ENCODE data around the gene SKI.
"Not testable (repeated sequence)": the region's sequence is repeated elsewhere in the genome, so short reads cannot be mapped to it uniquely, and the experiment has no call there.

Gene SKI

DNA sequence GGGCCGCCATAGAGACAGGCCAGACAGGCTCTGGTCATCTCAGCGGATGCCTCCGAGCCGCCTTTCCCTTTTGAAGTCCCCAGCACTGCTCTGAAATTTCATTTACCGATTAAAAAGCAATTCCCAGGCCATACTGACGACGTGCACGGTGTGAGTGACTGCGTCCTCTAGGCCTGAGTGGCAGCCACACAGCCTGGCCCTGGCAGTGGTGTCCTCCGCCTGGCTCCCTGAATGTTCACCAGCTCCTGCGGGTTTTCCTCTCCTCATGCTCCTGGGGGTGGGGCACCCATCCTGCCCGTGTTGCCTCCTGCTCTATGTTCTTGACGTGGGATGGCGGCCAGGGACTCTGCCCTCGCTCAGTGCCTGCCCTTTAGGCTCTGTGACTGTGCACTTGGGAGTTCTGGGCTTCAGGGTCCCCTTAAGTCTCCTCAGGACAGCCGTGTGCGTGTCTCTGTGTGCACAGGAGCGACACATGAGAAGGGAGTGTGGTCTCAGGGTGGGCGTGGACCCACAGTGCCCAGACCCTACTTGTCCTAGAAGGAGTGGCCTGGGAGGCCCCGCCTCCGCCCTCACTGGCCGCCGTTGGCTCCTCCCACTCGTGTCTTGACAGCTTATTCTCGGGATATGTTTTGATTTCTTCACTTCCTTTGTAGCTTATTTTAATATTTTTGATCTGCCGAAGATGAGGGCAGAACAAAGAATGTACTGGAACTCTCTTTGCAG lies 3.6 kb downstream of the SKI start:
- DNase-seq = peak; percentile 92

DNA sequence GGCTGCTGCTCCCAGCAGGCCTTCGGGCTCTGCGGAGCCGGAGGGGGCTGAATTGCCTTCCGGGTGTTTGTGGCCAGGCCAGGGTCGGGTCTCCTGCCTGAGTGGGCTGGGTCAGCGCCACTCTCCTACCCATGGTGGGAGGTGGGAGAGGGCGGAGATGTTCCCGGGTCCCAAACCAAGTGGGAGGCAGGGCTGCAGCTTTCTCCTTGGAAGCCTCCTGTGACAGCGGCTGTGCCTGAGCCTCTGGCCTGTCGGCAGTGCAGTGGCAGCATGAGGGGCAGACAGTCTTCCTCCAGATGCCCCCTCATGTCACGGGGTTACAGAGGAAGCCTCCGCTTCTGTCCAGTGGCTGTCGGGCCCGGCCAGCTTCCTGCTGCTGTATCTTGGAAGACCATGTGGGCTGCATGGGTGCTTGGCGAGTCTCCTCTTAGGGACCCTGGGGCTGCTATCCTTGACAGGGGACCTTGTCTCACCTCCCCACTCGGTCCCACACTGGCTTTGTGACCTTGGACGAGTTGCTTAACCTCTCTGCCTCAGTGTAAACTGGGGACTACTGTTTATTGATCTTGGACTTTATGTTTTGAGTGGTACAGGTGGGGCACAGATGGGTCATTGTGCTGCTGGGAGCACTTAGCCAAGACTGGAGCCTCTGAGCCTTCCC lies 4.3 kb downstream of the SKI start:
- no peak for DNase-seq

DNA sequence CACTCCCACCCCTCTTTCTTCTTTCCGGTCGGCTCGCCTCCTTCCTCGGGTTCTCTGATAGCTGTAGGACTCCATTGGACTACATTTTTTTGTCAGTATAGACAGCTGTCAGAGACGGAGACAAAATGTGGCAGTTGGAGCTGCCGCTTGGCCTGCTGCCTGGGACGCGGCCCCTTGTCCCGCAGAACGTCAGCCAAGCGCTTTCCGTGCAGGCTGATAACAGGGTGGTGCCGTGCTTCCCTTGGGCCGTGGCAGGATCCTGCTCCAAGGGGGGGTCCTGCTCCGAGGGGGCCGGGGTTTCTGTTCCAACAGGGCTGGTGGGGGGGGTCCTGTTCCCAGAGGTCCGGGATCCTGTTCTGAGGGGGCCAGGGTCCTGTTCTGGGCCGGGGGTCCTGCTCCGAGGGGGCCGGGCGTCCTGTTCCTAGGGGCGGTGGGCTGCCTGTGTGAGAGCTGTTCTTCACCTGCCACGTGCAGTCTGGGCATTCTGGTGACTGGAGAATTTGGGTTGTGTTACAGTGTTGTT lies 4.9 kb downstream of the SKI start:
- no peak for DNase-seq

DNA sequence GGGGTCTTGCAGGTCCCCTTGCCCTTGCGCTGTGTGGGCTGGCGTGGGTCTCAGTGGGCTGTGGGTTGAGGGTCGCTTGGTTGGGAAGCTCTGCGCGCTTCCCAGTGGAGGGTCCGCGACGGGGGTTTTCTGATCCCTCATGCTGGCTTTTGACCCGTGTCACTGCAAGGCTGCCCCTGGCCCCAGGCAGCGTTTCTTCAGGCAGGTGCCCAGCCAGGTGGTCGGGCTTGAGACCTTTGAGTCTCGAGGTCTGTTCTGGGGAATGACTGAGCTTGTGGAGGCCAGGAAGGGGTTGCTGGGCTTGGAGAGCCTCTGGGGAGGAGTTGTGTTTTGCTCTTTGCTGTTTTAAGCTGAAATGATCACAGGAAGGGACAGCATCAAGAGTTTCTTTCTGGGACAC lies 5.3 kb downstream of the SKI start:
- no peak for DNase-seq

DNA sequence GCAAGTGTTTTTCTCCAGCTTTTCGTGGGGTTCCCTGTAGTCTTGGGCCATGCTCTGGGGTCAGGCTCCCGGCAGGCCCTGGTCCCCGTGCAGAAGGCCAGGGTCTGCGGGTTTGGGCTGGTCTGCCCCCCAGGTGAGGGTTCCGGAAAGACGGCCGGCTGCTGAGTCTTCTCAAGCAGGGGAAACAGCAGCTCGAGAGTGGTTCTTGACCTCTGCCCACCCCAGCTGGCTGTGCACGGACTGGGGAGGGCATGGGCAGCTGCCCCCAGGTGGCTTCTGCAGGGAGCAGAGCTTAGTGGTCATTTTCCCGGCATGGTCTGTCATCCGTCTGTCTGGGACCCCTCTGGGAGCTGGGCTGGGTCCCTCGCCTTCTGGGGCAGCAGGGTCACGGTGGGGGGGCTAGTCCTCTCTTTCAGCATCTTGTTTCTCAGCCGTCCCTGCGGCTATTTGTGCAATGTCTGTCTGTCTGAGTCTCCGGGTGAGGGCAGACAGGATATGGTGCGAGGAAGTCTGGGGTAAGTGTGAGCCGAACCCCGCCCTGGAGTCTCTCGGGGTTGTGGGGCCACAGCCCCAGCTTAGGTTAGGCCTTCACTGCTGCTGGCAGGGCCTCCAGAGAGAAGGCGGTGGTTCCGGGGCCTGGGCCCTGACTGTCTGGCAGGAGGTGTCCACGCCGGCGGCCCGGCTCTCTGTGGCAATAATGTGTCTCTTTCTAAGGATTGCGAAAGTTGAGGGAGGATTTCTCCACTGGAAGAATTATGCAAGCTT lies 6.1 kb downstream of the SKI start:
- DNase-seq = peak; percentile 87

DNA sequence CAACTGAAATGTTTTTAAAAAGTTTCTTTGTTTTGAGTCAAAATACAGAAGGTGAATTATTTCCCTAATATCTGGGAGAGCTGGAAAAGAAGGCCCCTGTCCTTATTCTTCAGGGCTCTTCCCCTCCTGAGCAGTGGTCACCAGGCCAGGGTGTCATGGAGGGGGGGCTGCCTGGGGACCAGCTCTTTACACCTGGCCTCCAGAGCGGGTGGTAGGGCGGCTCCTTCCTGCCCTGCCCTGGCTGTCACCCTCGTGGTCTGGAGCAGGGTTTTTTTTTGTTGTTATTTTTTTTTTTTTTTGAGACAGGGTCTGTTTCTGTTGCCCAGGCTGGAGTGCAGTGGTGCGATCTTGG lies 6.6 kb downstream of the SKI start:
- peak; percentile 78 for DNase-seq

DNA sequence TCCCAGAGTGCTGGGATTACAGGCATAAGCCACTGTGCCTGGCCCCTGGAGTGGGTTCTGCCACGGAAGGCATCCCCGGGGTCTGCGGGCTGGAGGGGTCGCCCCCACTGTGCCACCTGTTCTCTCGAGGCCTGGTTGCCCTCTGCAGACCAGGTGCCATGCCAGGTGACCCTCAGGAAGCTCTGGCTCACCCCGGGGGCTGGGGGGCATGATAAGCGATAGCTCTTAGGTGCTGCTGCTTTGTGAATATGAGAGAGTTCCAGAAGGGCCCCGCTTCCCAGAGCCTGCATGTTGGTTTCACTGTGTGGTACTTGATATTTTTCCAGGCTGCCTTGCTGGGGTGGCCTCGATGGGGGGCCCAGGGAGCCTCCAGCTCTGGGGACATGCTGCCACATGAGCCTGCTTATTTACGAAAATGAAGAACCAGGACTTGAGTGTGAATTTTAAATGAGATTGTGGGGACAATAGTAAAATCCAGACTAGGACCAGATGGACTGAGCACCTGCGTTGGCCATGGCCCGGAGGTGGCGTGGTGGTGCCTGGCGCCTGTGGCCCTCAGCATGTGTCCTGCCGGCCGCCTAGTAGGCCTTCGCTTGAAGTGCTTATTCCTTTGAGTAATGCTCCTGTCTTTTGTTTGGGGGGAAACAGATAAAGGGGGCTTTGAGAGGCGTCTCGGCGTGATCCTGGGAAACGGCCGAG lies 7.3 kb downstream of the SKI start:
- no peak for DNase-seq

DNA sequence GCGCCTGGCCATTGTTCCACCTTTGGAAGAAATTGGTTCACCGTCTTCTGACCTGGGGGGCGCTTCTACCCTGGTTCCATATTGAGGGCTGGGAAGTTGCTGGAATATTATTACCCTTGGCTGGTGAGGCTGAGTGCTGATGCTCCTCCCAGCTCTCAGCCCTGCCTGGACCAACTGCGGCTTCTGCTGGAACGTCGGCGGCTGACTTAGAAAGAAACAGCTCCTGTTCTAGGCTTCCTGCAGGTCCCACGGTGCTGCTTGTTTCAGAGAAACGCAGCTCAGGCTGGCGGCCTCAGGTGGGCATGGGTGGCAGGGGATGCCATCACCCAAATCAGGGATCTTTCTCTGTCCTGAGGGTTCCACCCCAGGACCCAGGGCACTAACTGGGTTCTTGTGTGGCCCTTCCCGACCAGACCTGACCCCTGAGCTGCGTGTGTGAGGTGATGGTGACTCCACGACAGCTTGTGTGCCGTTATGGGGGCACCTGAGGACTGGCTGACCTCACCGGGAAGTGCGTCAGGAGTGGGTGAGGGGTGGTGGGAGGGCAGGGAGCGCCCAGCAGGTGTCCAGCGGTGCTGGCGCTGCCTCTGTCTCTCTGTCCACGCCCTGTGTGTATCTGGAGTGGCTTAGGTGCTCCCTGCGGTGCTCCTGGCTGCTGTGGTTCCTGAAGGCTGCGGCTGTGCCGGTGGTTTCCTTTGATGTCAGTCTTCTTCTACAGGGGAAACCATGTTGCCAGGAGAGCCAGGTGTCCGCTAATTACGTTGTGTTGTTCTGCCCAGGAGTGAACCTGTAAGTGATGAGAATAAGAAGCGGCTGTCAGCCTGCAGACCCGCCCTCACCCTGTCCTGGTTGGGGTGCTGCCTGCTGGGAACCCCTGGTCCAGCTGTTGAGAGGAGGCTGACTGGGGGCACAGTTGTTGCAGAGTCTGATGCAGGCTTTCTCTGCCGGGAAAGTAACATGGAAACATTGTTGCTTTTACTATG lies 8.9 kb downstream of the SKI start:
- DNase-seq = peak; percentile 82

DNA sequence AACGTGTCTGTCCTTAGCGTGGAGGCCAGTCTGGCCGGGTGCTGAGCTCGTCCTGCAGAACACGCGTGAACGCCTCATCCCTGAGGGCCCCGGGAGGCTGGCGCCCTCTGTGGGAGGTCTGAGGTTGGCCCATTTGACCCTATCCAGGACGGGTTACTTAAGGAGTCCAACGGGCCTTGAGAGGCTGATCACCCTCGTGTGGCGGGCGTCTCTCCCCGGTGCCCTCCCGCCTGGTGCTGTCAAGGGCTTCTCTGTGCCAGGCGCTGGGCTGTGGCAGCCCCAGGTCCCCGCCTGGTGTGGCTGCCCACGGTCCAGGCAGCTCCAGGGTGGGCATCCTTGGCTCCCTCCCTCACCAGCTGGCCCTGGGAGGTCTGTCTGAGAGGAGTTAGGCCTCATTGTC lies 9.7 kb downstream of the SKI start:
- no peak for DNase-seq

DNA sequence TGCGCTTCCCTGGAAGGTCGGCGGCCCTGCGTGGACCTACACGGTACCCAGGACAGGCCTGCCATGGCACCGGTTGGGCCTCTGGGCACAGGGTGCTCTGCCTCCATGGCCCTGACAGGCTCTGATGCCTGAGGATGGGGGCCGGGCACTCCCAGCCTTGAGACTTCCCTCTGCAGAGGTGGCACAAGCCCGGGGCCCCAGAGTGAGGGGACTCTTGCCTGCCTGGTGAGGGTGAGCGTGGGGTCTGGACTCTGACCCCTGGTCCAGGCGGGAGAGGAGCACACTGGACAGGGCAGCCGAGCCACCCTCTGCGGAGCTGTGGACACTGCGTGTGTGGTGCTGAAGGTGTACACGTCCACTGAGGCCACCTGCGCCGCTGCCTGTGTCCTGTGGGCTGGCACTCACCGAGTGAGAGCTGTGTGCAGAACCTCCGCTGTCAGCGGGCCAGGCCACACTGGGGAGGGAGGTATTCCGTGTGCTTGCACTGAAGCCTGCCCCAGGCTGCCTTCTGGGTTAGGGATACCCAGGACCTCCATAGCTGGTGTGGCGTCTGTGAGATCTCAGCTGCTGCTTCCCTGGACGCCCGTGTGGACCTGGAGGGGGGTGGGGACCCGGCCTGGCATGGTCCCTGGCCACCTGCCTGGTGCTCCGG lies 10.4 kb downstream of the SKI start:
- DNase-seq = no peak

DNA sequence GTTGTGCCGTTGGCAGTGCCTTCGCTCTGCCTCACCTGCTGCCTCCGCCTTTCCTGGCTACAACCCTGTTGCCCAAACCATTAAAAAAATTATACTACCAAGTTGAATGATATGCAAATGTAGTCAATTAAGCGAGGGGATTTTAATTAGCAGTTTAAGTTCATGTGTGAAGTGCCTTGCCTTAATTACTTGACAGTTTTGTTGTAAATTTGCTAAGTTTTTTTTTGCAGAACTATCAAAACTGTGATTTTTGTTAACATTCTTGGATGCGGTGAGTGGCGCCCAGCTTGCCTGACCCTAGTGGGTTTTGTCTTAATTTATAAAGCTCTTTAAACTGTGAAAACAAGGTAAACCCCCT lies 10.9 kb downstream of the SKI start:
- no peak for DNase-seq

DNA sequence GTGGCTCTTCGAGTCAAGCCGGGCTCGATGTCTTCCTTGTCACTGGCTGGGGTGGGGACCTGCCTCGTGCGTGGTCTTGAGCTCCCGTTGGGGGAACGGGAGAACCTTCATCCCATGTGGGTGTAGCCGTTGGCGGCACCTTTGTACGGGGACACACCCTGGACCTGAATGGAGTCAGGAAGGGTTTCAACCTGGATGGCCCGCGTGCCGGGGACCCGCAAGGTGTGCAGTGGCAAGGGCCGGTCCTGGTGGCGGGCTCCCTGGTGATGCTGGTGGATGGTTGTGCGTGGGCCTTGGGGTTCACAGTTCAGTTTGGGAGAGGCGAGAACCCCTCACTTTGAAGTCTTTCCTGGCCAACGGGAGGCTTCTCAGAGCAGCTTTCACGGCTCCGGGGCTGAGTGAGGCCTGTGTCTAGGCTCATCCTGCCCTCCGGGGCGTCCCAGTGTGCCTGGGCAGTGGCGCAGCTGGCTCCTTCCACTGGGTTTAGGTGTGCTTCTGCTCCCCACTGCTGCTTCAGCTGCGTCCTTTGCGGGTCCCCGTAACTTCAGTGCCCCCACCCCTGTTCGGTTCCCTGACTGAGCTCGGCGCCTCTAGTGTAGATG lies 11.4 kb downstream of the SKI start:
- peak; percentile 62 for DNase-seq

DNA sequence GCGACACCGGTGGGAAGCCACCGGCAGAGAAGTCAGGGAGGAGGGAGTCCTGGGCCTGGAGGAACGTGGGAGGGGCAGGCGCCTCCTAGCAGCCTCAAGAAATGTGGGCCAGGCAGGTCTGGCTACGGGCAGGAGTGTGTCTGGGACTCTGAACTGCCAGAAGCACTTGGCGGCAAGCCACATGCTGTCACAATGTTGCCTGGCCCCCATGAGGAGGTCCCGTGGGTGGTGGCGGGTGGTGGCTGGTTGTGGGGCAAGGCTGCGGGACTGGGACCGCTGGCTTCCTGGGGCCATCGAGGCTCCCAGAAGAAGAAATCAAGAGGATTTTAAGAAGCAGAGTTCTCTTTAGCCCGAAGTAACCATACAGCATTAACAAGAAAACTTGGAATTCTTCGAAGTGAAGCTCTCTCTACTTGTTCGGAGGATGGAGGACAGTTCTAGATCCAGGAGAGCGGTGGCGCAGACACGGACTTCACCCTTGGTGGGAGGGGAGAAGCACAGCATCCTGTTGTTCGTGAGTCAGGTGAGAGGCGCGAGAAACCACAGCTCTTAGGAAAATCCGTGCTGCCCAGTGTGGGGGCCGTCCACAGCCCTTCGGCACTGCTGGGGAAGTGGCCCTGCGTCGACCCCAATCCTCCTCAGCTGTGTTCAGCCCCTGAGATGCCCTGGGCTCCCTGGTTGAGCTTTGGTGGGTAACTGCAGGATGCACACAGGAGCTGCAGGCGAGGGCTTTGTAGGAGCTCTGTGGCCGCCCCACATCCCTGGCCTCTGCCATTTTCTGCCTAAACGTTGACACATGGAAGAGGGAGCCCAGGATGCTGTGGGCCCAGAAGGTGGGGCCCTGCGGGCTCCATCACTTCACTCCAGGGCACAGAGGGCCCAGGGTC lies 12.4 kb downstream of the SKI start:
- peak; percentile 70 for DNase-seq

DNA sequence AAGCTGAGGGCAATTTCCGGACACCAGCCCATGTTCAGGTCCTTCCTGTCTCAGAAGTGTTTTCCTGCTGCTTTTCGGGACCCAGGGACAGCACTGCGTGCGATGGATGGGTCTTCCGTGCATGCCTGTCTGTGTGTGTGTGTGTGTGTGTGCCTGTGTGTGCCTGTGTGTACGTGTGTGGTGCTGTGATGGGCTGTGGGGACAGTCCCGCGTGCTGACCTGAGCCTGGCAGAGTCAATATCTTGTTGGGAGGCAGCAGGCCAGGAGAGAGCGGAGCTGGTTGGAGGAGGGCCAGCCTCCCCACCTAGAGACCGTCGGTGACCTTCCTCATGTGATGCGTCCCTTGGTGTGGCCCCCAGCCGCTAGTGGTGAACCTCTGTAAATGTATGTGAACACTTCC lies 13.7 kb downstream of the SKI start:
- no peak for DNase-seq

DNA sequence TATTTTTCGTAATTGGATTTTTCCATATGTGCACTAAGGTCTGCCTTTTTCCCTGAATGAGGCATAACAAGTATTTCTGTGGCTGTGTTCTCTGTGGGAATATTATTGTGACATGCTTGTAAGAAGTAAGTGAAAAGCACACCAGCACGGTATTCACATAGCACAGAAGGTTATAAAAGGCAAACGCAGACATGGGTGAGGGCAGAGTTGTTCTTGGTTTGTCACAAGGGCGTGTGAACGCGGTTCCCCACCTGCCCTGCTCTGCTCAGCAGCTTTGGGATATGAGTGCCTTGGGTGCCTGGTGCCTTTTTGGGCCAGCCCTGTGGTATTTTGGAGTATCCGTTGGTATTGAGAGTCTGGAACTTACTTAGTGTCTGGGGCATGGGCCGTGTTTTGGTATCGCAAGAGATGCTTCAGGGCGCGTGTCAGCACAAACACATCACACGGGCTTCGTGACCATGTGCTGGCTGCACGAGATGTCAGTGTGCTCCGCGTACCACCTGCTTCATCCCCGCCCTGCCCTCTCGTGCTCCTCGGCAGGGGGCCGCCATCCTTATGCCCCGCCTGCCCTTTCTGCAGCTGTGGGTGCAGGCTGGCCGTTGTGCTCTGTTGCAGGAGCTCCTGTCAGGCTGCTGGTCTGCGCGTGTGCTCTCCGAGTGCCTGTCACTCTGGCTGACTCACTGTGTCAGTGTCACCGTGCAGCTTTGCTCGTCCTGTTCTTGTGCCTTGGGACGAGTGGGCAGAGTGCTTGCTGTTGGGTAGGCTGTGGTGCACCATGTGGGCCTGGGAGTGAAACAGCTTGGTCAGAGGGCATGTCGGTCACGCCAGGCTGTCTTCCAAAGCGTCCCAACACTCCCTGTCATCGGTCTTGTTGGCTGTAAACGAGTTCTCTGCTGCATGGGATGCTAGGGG lies 15.0 kb downstream of the SKI start:
- no peak for DNase-seq

DNA sequence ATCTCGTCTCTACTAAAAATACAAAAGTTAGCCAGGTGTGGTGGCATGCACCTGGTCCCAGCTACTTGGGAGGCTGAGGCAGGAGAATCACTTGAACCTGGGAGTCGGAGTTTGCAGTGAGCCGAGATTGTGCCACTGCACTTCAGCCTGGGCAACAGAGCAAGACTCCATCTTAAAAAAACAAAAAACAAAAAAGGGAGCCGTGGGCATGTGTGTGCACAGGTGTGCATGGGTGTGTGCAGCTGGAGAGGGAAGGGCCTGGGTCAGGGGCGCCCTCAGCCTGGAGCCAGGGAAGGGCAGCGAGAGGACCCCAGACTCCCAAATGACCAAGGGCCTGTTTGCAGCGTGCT lies 18.9 kb downstream of the SKI start:
- not testable (repeated sequence) for DNase-seq

DNA sequence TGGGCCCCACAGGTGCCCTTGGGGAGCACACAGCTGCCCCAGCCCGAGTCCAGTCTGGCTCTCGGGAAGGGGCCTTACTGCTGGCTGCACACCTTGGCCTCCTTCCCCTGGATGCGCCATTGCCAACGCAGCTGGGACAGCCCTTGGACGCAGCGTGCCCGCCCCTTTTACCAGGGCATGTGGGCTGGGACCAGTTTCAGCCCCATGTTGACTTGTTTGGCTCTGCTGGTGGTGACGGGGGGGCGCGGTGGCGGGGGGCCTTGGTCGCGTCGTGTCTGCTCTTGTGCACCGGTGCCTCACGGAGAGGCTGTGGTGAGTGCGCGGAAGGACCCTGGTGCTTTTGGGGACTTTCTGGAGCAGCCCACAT lies 19.6 kb downstream of the SKI start:
- no peak for DNase-seq

DNA sequence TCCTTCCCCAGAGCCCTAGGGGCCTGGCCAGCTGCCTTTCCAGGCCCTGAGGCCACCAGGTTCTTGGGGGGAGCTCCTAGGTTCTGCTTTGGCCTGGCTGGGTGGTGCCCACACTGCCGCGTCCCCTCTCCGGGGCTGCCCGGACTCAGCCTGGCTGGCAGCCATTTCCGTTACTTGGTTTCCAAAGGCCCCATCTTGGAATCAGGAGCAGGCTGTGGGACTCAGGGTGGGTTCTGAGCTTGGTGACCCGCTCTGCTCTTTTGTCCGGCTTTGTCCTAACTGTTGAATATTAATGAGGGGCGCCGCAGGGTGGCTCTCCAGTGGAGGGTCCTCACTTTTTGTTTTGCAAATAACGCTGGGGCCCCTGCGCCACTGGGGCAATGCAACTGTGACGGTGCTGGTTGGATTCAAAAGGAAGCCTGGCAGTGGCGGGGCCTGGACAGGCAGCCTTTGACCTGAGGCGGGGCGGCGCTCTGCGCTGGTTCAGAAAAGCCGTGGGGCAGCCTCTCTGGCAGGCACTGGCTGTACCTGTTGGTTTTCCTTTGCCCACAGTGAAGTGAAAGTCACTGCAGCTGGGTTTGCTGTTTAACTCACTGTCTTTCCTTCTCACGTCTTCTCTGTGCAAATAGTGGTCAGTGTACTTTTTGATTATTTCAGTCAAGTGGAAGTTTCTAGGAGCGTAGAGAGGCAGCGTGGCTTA lies 20.2 kb downstream of the SKI start:
- no peak for DNase-seq
